Sciatic nerve (tissue), 2 donors: ENCODE results near the gene AGPAT3. TPM values are rescaled to one million over a fixed set of nuclear protein-coding genes. Genes with fewer than 3 reads are reported as not detected.

Experiments
- ATAC-seq: fragments of 200-7000 bp; cut with Tn5 transposase; one replicate; pipeline ENCODE4 v1.9.1; 2020; ENCODE audit warnings: mild to moderate bottlenecking, moderate library complexity
- DNase-seq: peaks from one replicate; pipeline ENCODE4 v3.0.0-alpha.2; 2020; ENCODE audit warnings: low spot score
- intact Hi-C: fragments of 100-400 bp; cut with DNase I; formaldehyde crosslinking; loops from one replicate; pipeline ENCODE4 v1.14.2; 2022
- total RNA-seq: library from RNA; stranded (reverse); fragmentation: NEBNext Ultra II Directional; extraction: Animal tissue kit (Norgen Biotek cat#: 25700); gene quantifications from one replicate; pipeline ENCODE4 v1.2.1, GENCODE V29; 2021
- donor health status: DM: no; HTN: no; CAD: no.
- donor health status: DM: no; HTN: no; CAD: no.

The AGPAT3 gene
- total RNA-seq, 1 donor from 2014 or later = 51.8 TPM

DNA sequence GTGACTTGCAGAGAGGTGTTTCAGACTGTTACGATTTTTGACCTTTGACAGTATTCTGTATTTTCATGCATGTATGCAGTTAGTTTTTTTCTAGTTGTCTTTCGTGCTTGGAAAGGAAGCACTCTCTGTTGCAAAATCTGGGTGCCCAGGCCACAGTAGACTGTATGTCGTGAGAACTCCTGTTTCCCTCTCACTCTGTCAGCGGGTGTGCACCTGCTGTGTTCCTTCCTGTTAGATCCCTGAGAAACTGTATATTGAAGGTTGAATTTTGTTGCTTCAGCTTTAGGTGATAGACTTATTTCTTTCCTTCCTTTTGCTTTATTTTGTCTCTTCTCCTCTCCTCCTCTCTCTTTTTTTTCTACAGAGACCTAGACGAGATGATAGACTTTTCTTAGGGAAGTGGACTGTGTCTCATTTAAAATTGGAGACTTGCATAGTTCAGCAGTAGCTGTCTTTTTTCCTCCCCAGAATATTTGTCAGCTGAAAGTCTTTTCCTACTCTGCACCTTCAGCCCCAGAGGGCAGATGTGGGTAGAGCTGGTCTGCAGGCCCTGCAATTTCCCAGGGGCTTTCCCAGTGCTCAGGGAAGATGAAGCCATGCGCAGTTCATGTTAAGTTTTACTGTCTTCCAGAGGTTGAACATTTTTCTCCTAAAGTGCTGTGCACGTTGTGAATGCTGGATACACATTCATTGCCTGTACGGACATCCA, 148.5 kb downstream of the AGPAT3 start:
- DNase-seq (no peak), ATAC-seq (no peak)
- intact Hi-C loops = no loop called here

DNA sequence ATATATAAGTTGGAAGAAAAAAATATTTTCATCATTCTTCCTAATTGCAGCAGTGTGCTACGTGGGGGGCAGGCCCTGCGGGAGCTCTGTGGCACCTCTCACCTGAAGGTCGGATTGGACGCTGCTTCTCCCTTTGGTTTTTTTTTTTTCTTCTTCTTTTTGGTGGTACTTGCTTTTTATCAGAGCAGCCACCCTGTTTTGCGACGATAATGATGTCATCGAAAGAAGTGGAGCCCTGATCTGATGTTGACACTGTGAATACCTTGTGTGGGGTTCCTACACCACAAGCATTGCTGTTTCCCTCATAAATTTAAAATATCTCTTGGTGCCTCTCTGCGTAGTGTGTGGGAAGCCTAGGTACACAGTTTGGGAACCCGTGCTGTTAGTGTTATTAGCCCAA, 152.6 kb downstream of the AGPAT3 start:
- DNase-seq = no peak
- intact Hi-C loops = no loop called here
- no peak for ATAC-seq

DNA sequence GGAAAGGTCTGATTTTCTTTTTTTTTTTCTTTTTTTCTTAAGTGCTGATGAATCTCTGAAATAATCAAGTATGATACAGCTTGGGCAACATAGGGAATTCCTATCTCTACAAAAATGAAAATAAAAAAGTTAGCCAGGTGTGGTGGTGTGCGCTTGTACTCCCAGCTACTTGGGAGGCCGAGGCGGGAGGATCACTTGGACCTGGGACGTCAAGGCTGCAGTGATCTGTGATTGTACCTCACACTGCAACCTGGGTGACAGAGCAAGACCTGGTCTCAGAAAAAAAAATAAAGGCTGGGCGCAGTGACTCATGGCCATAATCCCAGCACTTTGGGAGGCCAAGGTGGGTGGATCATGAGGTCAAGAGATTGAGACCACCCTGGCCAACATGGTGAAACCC, 153.1 kb downstream of the AGPAT3 start:
- intact Hi-C loops = no loop called here
- DNase-seq (no peak), ATAC-seq (no peak)

DNA sequence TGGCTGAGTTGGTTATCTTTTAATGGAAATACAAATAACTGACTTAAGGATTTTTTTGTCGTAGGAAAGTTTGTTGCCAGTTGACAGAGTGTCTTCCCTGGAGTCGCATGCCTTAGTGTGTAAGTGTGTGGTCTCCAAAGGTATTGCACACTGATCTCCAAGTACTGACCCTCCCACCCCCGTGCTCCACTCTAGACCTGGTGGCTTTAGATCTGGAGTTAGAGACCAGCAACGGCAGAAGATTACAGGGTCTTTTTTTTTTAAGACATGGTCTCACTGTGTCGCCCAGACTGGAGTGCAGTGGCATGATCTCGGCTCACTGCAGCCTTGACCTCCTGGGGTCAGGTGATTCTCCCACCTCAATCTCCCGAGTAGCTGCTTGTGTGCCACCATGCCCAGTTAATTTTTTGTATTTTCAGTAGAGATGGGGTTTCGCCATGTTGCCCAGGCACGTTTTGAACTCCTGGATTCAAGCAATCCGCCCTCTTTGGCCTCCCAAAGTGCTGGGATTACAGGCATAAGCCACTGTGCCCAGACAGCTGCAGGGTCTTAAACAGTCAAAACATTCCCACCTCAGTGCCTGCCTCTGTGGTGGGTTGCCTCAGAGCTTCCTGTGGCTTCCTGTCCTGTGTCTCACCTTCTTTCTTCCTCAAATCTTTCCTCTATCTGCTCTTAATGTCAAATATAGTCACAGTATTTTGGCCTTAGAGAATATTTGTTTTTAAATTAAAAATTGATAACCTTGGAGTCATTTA, 154.0 kb downstream of the AGPAT3 start:
- ATAC-seq (no peak), DNase-seq (no peak)
- intact Hi-C loops = no loop called here

DNA sequence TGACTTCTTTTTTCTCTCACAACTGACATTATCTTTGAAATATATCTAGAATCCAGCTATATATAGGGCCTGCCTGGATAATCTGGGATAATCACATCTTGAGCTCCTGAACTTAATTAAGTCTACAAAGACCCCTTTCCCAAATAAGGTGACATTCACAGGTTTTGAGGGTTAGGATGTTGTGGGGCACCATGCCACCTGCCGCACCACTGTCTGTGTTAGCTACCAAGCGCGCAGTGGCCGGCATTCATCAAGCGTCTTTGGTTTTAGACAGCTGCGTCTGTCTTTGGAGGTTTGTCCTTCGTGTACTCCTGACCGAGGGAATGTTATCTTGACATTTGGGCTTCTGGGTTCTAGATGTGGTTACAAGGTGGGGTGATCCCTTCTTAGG, 154.5 kb downstream of the AGPAT3 start:
- intact Hi-C loops = no loop called here
- ATAC-seq (no peak), DNase-seq (no peak)

DNA sequence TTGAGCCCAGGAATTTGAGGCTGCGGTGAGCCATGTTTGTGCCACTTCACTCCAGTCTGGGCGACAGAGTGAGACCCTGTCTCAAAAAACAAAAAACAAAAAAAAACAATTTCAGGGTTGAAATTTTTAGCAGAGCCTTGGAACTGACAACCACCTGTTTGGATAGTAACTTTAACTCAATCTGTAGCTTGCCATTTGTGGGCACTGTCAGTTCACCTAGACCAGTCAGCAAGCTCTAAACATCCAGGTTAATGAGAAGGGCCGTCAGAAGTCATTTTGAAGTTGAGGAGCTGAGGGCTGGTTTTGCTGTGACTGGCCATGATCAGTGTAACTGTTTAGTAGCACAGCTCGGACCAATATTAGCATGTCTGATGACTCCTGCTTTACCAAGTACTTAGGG, 155.5 kb downstream of the AGPAT3 start:
- intact Hi-C loops = no loop called here
- DNase-seq = no peak
- no peak for ATAC-seq

DNA sequence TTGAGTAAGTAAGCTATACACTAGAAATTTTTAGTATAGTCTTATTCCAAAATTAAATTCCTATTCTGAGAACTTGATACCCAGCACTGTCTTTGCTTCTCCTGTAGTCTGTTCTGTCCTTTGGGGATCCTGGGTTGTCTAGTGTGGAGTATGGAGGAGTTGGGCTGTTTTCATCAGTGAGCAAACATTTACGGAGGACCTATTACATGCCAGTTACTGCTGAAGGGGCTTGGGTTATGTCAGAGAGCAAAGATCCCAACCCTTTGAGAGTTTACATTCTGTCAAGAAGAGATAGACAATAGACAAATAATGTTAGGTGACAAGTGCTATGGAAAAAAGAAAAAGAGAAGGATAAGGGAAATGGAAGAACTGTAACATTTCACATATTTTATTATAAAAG, 156.0 kb downstream of the AGPAT3 start:
- no peak for ATAC-seq
- intact Hi-C loops = no loop called here

DNA sequence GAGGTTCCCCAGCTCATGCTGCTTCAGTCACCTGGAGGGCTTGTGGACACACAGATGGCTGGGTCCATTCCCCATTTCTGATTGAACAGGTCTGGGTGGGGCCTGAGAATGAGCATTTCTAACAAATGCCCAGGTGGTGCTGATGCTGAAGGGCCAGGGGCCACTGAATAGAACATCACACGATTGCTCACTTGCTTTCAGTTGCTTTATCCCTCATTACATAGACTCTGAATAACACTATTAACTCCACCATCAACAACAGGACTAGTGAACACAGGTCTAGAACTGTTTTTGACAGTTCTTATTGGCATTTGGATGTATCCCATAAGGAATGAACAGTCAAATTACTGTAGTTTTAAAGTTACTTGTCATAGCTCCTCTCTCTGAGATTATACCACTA, 159.2 kb downstream of the AGPAT3 start:
- intact Hi-C loops = no loop called here
- ATAC-seq (no peak), DNase-seq (no peak)

More for the DNA sequence above, 156.0 kb downstream of the AGPAT3 start:
- no peak for DNase-seq

DNA sequence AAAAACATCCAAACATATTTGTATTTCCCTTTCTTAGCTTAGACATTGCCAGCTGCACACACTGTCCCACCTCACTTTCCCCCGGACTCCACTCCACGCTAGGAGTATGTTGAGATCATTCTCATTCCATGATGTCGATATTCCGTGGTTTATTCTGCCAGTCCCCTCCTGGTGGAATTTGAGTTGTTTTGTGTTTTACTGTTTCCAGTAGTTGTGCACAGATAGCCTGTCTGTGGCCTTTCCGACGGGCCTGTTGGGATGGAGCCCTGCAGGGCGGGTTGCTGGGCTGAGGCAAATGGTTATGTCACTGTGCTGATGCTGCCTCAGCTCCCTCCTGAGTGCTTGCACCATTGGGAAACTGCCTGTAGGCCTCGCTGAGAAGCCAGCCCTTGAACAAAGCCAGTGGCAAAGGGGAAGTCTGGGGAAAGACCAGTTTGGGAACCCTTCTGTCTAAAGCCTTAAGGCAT, 159.9 kb downstream of the AGPAT3 start:
- peak; percentile 95 for ATAC-seq
- DNase-seq = peak; percentile 69
- intact Hi-C loops = no loop called here

DNA sequence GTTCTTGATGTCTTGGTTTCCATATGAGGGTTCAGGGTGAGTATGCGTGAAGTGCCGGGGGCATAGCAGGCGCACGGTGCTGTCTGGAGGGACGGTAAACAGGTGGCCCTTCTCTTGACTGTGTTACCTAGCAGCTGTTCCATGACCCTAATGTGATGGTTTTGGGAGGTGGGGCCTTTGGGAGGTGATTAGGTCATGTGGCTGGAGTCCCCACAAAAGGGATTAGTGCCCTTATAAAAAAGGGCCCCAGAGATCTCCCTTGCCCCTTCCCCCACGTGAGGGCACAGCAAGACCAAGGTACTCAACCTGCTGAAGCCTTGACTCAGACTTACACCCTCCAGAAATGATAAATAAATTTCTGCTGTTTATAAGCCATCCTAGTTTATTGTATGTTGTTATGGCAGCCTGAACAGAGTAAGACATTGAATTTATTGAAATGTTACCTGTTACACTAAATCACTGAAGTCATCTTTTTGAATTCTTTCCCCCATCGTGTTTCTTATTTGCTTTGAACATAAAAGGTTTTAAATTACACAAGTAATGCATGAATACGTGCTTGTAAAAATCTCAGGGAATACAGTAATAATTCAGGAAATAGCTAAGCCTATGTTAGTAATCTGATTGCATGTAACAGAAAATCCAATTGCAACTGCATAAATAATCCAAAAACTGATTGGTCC, 162.7 kb downstream of the AGPAT3 start:
- ATAC-seq (no peak), DNase-seq (no peak)
- intact Hi-C loops = no loop called here

DNA sequence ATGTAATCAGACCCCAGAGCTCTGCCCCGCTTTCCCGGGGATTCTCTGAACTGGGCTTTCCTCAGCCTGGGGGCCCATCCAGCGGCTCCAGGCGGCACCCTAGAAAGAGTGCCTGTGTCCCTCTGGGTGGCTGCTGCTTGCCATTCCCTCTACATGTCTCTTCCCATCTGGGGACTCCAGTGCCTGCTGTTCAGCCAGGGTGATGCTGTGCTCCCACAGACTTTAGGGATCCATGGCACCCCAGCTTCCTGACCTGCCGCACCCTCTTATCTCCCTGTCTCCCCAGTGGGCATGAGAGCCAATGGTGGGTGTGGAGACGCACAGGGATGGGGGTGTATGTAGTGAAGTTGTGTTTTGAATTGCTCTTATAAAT, 163.2 kb downstream of the AGPAT3 start:
- ATAC-seq (no peak), DNase-seq (no peak)
- intact Hi-C loops = no loop called here

DNA sequence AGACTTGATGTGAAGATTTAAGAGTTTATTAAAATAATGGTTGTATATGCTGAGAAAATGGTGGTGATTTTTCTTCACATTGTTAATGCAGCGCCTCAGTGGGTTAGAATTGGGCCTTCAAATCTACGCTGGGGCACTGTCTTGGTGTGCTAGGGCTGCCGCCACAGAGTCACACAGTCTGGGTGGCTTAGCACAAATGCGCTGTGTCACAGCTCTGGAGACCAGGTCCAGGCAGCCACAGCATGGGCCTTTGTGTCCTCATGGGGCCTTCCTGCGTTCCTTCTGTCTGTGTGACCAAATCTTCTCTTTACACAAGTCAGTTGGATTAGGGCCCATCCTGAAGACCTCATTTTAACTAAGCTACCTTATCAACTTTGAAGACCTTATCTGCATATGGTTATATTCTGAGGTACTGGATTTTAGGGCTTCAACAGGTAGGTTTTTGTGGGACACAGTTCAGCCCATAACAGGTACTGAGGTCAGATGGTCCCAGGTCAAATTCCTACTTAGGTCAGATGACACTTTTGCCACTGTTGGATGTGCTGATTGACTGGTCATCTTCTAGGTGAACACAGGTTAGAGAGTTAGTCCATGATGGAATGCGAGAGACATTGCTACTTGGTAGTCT, 164.6 kb downstream of the AGPAT3 start:
- intact Hi-C loops = no loop called here
- ATAC-seq = no peak
- DNase-seq = no peak

DNA sequence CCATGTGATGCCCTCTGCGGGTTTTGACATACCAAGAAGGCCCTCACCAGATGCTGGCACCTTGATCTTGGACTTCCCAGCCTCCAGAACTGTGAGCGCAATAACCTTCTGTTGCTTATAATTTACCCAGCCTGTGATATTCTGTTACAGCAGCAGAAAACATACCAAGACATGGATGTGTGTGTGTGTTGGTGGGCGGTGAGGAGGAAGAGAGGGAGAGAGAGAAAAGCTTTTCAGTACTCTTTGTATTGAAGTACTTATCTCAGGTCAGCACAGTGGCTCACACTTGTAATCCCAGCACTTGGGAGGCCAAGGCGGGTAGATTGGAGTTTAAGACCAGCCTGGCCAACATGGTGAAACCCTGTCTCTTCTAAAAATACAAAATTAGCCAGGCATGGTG, 170.2 kb downstream of the AGPAT3 start:
- DNase-seq (no peak), ATAC-seq (no peak)
- intact Hi-C loops = no loop called here

Other genes with a start within 250 kb of the AGPAT3 start
- gene HSF2BP, start 205.7 kb upstream of the AGPAT3 start, total RNA-seq = 1.8 TPM
- 18.1 TPM for gene RRP1B, start 205.7 kb upstream of the AGPAT3 start, total RNA-seq
- 111 TPM for gene PDXK, start 146.1 kb upstream of the AGPAT3 start, total RNA-seq
- 52.1 TPM for gene CSTB, start 88.9 kb upstream of the AGPAT3 start, total RNA-seq
- gene RRP1, start 75.6 kb upstream of the AGPAT3 start, total RNA-seq = 17.8 TPM
- 55.1 TPM for gene TRAPPC10, start 147.1 kb downstream of the AGPAT3 start, total RNA-seq
- 6.4 TPM for gene PWP2, start 242.2 kb downstream of the AGPAT3 start, total RNA-seq